ENCODE data around the gene ZNF491. TPM values are rescaled to one million over a fixed set of nuclear protein-coding genes. Genes with fewer than 3 reads are reported as not detected.

The ZNF491 gene
- total RNA-seq, 1 donor from 2014 or later = not detected

DNA sequence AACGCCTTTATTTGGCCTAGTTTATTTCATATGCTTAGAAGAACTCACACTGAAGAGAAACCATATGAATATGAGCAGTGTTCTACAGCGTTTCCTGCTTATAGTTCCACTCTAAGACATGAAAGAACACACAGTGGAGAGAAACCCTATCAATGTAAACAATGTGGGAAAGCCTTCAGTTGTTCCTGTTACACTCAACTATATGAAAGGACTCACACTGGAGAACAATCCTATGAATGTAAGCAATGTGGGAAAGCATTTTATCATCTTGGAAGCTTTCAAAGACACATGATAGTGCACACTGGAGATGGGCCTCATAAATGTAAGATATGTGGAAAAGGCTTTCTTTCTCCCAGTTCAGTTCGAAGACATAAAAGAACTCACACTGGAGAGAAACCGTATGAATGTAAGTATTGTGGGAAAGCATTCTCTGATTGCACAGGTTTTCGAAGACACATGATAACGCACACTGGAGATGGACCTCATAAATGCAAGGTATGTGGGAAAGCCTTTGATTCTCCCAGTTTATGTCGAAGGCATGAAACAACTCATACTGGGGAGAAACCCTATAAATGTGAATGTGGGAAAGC is 17.8 kb upstream of the ZNF491 start:
- Mint-ChIP-seq H3K36me3 (ENCODE audit: low read depth, unreplicated experiment) (no peaks in the 10 kb centered on the region), H3K27ac (ENCODE audit: unreplicated experiment) (no peak overlapping the region), H3K4me1 (ENCODE audit: low read depth, unreplicated experiment) (no peaks in the 10 kb centered on the region), H3K9me3 (ENCODE audit: unreplicated experiment) (peaks cover 12% of the 10 kb centered on the region), H3K4me3 (ENCODE audit: unreplicated experiment) (no peak overlapping the region), H3K27me3 (ENCODE audit: low read depth, unreplicated experiment) (no peaks in the 10 kb centered on the region)
- Histone ChIP-seq H3K4me1 (ENCODE audit: insufficient read depth, low read length) (no peaks in the 10 kb centered on the region), H3K9ac (ENCODE audit: low read length) (no peak overlapping the region), H2AFZ (ENCODE audit: low read depth, low read length) (no peak overlapping the region), H3K27ac (ENCODE audit: low read depth, low read length) (no peak overlapping the region), H3K36me3 (ENCODE audit: insufficient read depth, low read length) (peaks cover 44% of the 10 kb centered on the region), H3K4me2 (ENCODE audit: low read length) (no peak overlapping the region), H3K27me3 (ENCODE audit: insufficient read depth, low read length) (no peaks in the 10 kb centered on the region), H3K9me3 (ENCODE audit: insufficient read depth, low read depth, low read length) (peaks cover 57% of the 10 kb centered on the region), H3K79me2 (ENCODE audit: insufficient read depth, low read length) (no peaks in the 10 kb centered on the region), H4K20me1 (ENCODE audit: insufficient read depth, low read length) (no peaks in the 10 kb centered on the region), H3K4me3 (ENCODE audit: insufficient read depth, low read depth, low read length) (no peak overlapping the region)
- DNase-seq (ENCODE audit: low read depth) (no peak), FAIRE-seq (no peak)
- TF ChIP-seq, protein P1, sequence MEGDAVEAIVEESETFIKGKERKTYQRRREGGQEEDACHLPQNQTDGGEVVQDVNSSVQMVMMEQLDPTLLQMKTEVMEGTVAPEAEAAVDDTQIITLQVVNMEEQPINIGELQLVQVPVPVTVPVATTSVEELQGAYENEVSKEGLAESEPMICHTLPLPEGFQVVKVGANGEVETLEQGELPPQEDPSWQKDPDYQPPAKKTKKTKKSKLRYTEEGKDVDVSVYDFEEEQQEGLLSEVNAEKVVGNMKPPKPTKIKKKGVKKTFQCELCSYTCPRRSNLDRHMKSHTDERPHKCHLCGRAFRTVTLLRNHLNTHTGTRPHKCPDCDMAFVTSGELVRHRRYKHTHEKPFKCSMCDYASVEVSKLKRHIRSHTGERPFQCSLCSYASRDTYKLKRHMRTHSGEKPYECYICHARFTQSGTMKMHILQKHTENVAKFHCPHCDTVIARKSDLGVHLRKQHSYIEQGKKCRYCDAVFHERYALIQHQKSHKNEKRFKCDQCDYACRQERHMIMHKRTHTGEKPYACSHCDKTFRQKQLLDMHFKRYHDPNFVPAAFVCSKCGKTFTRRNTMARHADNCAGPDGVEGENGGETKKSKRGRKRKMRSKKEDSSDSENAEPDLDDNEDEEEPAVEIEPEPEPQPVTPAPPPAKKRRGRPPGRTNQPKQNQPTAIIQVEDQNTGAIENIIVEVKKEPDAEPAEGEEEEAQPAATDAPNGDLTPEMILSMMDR (IDR thresholded peaks at IDR 0.05; ENCODE audit: insufficient read depth, low read depth, low read length) = no peak
- no peak for TF ChIP-seq EZH2 (IDR thresholded peaks at IDR 0.05; ENCODE audit: insufficient read depth, low read length)

DNA sequence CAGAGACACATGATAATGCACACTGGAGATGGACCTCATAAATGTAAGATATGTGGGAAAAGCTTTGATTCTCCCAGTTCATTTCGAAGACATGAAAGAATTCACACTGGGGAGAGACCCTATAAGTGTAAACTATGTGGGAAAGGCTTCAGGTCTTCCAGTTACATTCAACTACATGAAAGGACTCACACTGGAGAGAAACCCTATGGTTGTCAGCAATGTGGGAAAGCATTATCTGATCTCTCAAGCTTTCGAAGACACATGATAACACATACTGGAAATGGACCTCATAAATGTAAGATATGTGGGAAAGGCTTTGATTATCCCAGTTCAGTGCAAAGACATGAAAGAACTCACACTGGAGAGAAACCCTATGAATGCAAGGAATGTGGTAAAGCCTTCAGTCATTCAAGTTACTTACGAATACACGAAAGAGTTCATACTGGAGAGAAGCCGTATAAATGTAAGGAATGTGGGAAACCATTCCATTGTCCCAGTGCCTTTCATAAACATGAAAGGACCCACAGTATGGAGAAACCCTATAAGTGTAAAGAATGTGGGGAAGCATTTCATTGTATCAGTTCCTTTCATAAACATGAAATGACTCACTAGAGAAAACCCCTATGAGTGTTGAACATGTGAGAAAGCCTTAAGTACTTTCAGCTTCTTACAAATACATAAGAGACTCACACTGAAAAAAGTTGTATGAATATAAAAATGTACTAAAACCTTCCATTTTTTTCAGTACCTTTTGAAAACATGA is 16.8 kb upstream of the ZNF491 start:
- Histone ChIP-seq H3K9me3 (ENCODE audit: insufficient read depth, low read depth, low read length) (peaks cover 64% of the 10 kb centered on the region), H3K4me2 (ENCODE audit: low read length) (no peak overlapping the region), H3K9ac (ENCODE audit: low read length) (no peak overlapping the region), H3K36me3 (ENCODE audit: insufficient read depth, low read length) (peaks cover 44% of the 10 kb centered on the region), H3K27me3 (ENCODE audit: insufficient read depth, low read length) (no peaks in the 10 kb centered on the region), H3K79me2 (ENCODE audit: insufficient read depth, low read length) (no peaks in the 10 kb centered on the region), H2AFZ (ENCODE audit: low read depth, low read length) (no peak overlapping the region), H3K4me1 (ENCODE audit: insufficient read depth, low read length) (no peaks in the 10 kb centered on the region), H4K20me1 (ENCODE audit: insufficient read depth, low read length) (no peaks in the 10 kb centered on the region), H3K27ac (ENCODE audit: low read depth, low read length) (no peak overlapping the region), H3K4me3 (ENCODE audit: insufficient read depth, low read depth, low read length) (no peak overlapping the region)
- no peaks in the 10 kb centered on the region for H3K36me3 Mint-ChIP-seq (ENCODE audit: low read depth, unreplicated experiment)
- DNase-seq (ENCODE audit: low read depth) (no peak), FAIRE-seq (no peak)
- no peak for TF ChIP-seq EZH2 (IDR thresholded peaks at IDR 0.05; ENCODE audit: insufficient read depth, low read length)
- TF ChIP-seq, protein P1 (IDR thresholded peaks at IDR 0.05; ENCODE audit: insufficient read depth, low read depth, low read length) = no peak
- H3K4me3 Mint-ChIP-seq (ENCODE audit: unreplicated experiment) = no peak overlapping the region
- no peaks in the 10 kb centered on the region for H3K4me1 Mint-ChIP-seq (ENCODE audit: low read depth, unreplicated experiment)
- H3K9me3 Mint-ChIP-seq (ENCODE audit: unreplicated experiment) = peaks cover 12% of the 10 kb centered on the region
- H3K27ac Mint-ChIP-seq (ENCODE audit: unreplicated experiment) = no peak overlapping the region
- no peaks in the 10 kb centered on the region for H3K27me3 Mint-ChIP-seq (ENCODE audit: low read depth, unreplicated experiment)

DNA sequence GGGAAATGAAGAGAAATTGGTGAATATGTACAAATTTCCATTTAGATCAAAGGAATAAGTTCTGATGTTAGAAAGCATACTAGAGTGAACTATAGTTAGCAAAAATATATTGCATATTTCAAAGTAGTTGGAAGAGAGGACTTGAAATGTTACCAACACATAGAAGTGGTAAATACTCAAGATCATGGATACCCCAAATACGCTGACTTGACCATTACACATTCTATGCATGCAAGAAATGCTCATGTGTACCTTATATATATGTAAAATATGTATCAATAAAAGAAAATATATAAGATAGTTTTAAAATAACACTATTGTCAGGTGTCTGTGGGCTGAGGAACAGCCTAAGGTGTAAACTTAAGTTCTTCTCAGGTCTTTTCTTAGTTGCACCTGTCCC is 14.6 kb upstream of the ZNF491 start:
- no peaks in the 10 kb centered on the region for H3K27me3 Mint-ChIP-seq (ENCODE audit: low read depth, unreplicated experiment)

More for the DNA sequence above, 14.6 kb upstream of the ZNF491 start:
- Histone ChIP-seq H3K27ac (ENCODE audit: low read depth, low read length) (no peak overlapping the region), H3K4me3 (ENCODE audit: insufficient read depth, low read depth, low read length) (no peak overlapping the region), H3K4me1 (ENCODE audit: insufficient read depth, low read length) (no peaks in the 10 kb centered on the region), H4K20me1 (ENCODE audit: insufficient read depth, low read length) (no peaks in the 10 kb centered on the region), H2AFZ (ENCODE audit: low read depth, low read length) (no peak overlapping the region), H3K9me3 (ENCODE audit: insufficient read depth, low read depth, low read length) (peaks cover 69% of the 10 kb centered on the region), H3K27me3 (ENCODE audit: insufficient read depth, low read length) (no peaks in the 10 kb centered on the region), H3K36me3 (ENCODE audit: insufficient read depth, low read length) (peaks cover 35% of the 10 kb centered on the region), H3K4me2 (ENCODE audit: low read length) (no peak overlapping the region), H3K79me2 (ENCODE audit: insufficient read depth, low read length) (no peaks in the 10 kb centered on the region), H3K9ac (ENCODE audit: low read length) (no peak overlapping the region)
- FAIRE-seq (no peak), DNase-seq (ENCODE audit: low read depth) (no peak)
- H3K4me3 Mint-ChIP-seq (ENCODE audit: unreplicated experiment) = no peak overlapping the region
- H3K9me3 Mint-ChIP-seq (ENCODE audit: unreplicated experiment) = peaks cover 11% of the 10 kb centered on the region
- H3K27ac Mint-ChIP-seq (ENCODE audit: unreplicated experiment) = no peak overlapping the region
- no peaks in the 10 kb centered on the region for H3K4me1 Mint-ChIP-seq (ENCODE audit: low read depth, unreplicated experiment)
- H3K36me3 Mint-ChIP-seq (ENCODE audit: low read depth, unreplicated experiment) = no peaks in the 10 kb centered on the region
- TF ChIP-seq, protein P1 (IDR thresholded peaks at IDR 0.05; ENCODE audit: insufficient read depth, low read depth, low read length) = no peak
- TF ChIP-seq EZH2 (IDR thresholded peaks at IDR 0.05; ENCODE audit: insufficient read depth, low read length) = no peak
